Measurements from ENCODE around the gene CAVIN4. TPM values are rescaled to one million over a fixed set of nuclear protein-coding genes. Genes with fewer than 3 reads are reported as not detected.

The CAVIN4 gene
- total RNA-seq, 1 experiment from 2014 or later: 0.59 TPM

DNA sequence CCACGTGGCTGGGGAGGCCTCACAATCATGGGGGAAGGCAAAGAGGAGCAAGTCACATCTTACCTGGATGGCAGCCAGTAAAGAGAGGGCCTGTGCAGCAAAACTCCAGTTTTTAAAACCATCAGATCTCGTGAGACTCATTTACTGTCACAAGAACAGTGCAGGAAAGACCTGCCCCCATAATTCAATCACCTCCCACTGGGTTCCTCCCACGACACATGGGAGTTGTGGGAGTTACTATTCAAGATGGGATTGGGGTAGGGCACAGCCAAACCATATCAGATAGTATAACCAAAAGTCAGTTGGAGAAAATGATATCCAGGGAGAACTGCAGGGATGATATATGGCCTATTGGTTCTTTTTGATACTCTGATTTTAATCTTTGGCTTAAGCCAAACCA is 10.0 kb upstream of the CAVIN4 start (continued):
- TF ChIP-seq ZBTB33 (IDR thresholded peaks at IDR 0.05; ENCODE audit: extremely low read depth, insufficient replicate concordance, low read length): no peak
- no peak for TF ChIP-seq FOSL1 (IDR thresholded peaks at IDR 0.05; ENCODE audit: low read depth)
- no peak for TF ChIP-seq EZH2 (IDR thresholded peaks at IDR 0.05)

DNA sequence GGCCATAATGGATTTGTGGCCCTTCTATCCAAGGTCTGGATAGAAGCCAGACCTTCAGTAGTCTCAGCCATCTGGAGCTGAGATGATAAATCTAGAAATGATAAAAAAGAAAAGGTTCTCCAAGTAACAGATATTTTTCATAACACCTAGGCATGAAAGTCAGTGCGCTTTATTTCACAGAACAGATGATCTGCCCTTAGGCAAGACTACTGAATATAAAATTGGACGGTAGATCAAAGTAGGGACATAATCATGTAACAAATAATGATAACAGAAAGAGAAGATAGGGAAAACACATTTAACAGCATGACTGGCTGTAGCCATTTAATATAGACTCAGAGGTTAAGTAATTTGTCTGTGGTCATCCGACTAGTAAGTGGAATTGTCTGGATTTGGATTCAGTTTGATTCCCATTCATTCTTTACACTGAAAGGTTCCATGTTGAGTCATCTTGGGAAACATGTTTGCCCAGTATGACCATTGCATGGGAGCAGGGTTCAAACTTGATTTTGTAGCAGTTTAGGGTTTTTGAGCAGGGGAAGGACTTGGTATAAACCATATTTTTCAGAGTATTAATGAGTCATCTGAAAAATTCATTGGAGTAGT is 4.1 kb upstream of the CAVIN4 start:
- H4K20me1 ChIP-seq (ENCODE audit: insufficient read depth): no peaks in the 10 kb centered on the region
- no peaks in the 10 kb centered on the region for H3K27me3 ChIP-seq (ENCODE audit: insufficient read depth, low read length)
- H3K9me2 ChIP-seq (ENCODE audit: insufficient read depth): no peaks in the 10 kb centered on the region
- peaks cover 0 to 9% of the 10 kb centered on the region in 2 experiments; a peak in 1 of 4 replicates for H3K4me1 ChIP-seq (ENCODE audit: control insufficient read depth in 1 of 2, insufficient read depth in 2 of 2, low read length in 2 of 2)
- H3K4me3 ChIP-seq (replicated peaks in 1 of 2; ENCODE audit: low read depth in 1 of 2, low read length in 2 of 2): no peak overlapping the region
- intact Hi-C loops (cut with micrococcal nuclease): no loop called here
- ChIA-PET POLR2A (no interaction called here), CTCF (no interaction called here), RAD21 (ENCODE audit: low non-redundant PET in 1 of 2, low total read pairs in 2 of 2, uncharacterized antibody in 2 of 2, unreplicated experiment in 2 of 2) (no interaction called here)
- no TSS peak for BruUV-seq (replicated peaks)
- H3K9ac ChIP-seq (ENCODE audit: low read length): no peak overlapping the region
- no peaks in the 10 kb centered on the region for H3K79me2 ChIP-seq (ENCODE audit: insufficient read depth, low read length)
- no peak overlapping the region for H2AFZ ChIP-seq (ENCODE audit: low read depth, low read length, poor library complexity, severe bottlenecking)
- no peak for TF ChIP-seq EGR1 (IDR thresholded peaks at IDR 0.05; ENCODE audit: low read depth)
- TF ChIP-seq, protein P1, sequence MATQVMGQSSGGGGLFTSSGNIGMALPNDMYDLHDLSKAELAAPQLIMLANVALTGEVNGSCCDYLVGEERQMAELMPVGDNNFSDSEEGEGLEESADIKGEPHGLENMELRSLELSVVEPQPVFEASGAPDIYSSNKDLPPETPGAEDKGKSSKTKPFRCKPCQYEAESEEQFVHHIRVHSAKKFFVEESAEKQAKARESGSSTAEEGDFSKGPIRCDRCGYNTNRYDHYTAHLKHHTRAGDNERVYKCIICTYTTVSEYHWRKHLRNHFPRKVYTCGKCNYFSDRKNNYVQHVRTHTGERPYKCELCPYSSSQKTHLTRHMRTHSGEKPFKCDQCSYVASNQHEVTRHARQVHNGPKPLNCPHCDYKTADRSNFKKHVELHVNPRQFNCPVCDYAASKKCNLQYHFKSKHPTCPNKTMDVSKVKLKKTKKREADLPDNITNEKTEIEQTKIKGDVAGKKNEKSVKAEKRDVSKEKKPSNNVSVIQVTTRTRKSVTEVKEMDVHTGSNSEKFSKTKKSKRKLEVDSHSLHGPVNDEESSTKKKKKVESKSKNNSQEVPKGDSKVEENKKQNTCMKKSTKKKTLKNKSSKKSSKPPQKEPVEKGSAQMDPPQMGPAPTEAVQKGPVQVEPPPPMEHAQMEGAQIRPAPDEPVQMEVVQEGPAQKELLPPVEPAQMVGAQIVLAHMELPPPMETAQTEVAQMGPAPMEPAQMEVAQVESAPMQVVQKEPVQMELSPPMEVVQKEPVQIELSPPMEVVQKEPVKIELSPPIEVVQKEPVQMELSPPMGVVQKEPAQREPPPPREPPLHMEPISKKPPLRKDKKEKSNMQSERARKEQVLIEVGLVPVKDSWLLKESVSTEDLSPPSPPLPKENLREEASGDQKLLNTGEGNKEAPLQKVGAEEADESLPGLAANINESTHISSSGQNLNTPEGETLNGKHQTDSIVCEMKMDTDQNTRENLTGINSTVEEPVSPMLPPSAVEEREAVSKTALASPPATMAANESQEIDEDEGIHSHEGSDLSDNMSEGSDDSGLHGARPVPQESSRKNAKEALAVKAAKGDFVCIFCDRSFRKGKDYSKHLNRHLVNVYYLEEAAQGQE (IDR thresholded peaks at IDR 0.05; ENCODE audit: low read depth): no peak
- no peak for TF ChIP-seq POLR2AphosphoS5 (IDR thresholded peaks at IDR 0.05; ENCODE audit: low read depth, low read length)
- TF ChIP-seq EZH2 (IDR thresholded peaks at IDR 0.05): no peak
- no peak for TF ChIP-seq JUND (IDR thresholded peaks at IDR 0.05)
- TF ChIP-seq CBX3 (IDR thresholded peaks at IDR 0.05; ENCODE audit: low read depth): no peak
- TF ChIP-seq, protein P2, sequence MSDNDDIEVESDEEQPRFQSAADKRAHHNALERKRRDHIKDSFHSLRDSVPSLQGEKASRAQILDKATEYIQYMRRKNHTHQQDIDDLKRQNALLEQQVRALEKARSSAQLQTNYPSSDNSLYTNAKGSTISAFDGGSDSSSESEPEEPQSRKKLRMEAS (IDR thresholded peaks at IDR 0.05): no peak
- TF ChIP-seq ZBTB33 (IDR thresholded peaks at IDR 0.05; ENCODE audit: extremely low read depth, insufficient replicate concordance, low read length): no peak
- TF ChIP-seq SIN3A (IDR thresholded peaks at IDR 0.05; ENCODE audit: low read depth): no peak
- TF ChIP-seq RAD21 (IDR thresholded peaks at IDR 0.05; ENCODE audit: low read depth): no peak
- no peak for TF ChIP-seq ELF1 (IDR thresholded peaks at IDR 0.05; ENCODE audit: borderline replicate concordance, low read depth)
- TF ChIP-seq, protein P3, sequence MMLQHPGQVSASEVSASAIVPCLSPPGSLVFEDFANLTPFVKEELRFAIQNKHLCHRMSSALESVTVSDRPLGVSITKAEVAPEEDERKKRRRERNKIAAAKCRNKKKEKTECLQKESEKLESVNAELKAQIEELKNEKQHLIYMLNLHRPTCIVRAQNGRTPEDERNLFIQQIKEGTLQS (IDR thresholded peaks at IDR 0.05): no peak
- no peaks in the 10 kb centered on the region for H3K36me3 ChIP-seq (ENCODE audit: control insufficient read depth in 1 of 2, insufficient read depth in 2 of 2, low read length in 2 of 2)
- H3K9me3 ChIP-seq (ENCODE audit: control insufficient read depth in 1 of 2, insufficient read depth in 1 of 2, low read depth in 1 of 2, low read length in 2 of 2): no peaks in the 10 kb centered on the region
- no peak overlapping the region for H3K4me2 ChIP-seq (ENCODE audit: low read length)
- DNase-seq (ENCODE audit: low read depth, low spot score) (no peak), ATAC-seq (no peak)
- H3K27ac ChIP-seq (ENCODE audit: low read depth, low read length): no peak overlapping the region

All from HCT116 (cell line).